Chondrocyte (in vitro differentiated cells): Measurements from ENCODE around the gene PLCG2. TPM values are rescaled to one million over a fixed set of nuclear protein-coding genes. Genes with fewer than 3 reads are reported as not detected.

Experiments used
- DNase-seq: peaks from one replicate; pipeline ENCODE4 v3.0.0; 2021; ENCODE audit warnings: mixed read lengths, low spot score
- H3K27ac Mint-ChIP-seq: one replicate; pipeline ENCODE4 v1.8.0; 2021; ENCODE audit warnings: mild to moderate bottlenecking, moderate library complexity, mixed read lengths; ENCODE audit not compliant: unreplicated experiment
- H3K27me3 Mint-ChIP-seq: 2 replicates; pipeline ENCODE4 v1.8.0; 2021; ENCODE audit warnings: low read depth, mixed read lengths
- H3K36me3 Mint-ChIP-seq: 2 replicates; pipeline ENCODE4 v1.8.0; 2021; ENCODE audit warnings: low read depth, mixed read lengths
- H3K4me1 Mint-ChIP-seq: 2 replicates; pipeline ENCODE4 v1.8.0; 2021; ENCODE audit warnings: low read depth, mild to moderate bottlenecking, mixed read lengths
- H3K4me3 Mint-ChIP-seq: one replicate; pipeline ENCODE4 v1.8.0; 2021; ENCODE audit warnings: mild to moderate bottlenecking, moderate library complexity, mixed read lengths; ENCODE audit not compliant: unreplicated experiment
- H3K9me3 Mint-ChIP-seq: 2 replicates; pipeline ENCODE4 v1.8.0; 2021; ENCODE audit warnings: low read depth, mixed read lengths
- CTCF ChIP-seq: fragments of 200-600 bp; sonication (generic); IDR thresholded peaks from 2 replicates; pipeline ENCODE4 v1.5.0; 2021; ENCODE audit warnings: antibody characterized with exemption, mild to moderate bottlenecking, moderate library complexity
- total RNA-seq: library from RNA; stranded (reverse); gene quantifications from 3 replicates; pipeline ENCODE4 v1.2.1, GENCODE V29; 2021

Gene PLCG2
- total RNA-seq, 1 donor from 2014 or later, result 1.1 TPM

GRCh38 chr16:81779536-81780320 is 637 bp downstream of the PLCG2 start:
- H3K36me3 Mint-ChIP-seq, result no peaks in the 10 kb centered on the region
- peaks cover 7% of the 10 kb centered on the region for H3K4me1 Mint-ChIP-seq
- H3K9me3 Mint-ChIP-seq, result no peaks in the 10 kb centered on the region
- H3K4me3 Mint-ChIP-seq, result peak overlapping the region; percentile 71
- no peak for TF ChIP-seq CTCF
- H3K27me3 Mint-ChIP-seq, result peaks cover 58% of the 10 kb centered on the region
- no peak overlapping the region for H3K27ac Mint-ChIP-seq
- DNase-seq, result no peak

GRCh38 chr16:81780350-81780749 is 1.3 kb downstream of the PLCG2 start:
- H3K9me3 Mint-ChIP-seq, result no peaks in the 10 kb centered on the region
- DNase-seq, result no peak
- peaks cover 7% of the 10 kb centered on the region for H3K4me1 Mint-ChIP-seq
- H3K27ac Mint-ChIP-seq, result no peak overlapping the region
- H3K36me3 Mint-ChIP-seq, result no peaks in the 10 kb centered on the region
- peaks cover 64% of the 10 kb centered on the region for H3K27me3 Mint-ChIP-seq
- peak overlapping the region; percentile 71 for H3K4me3 Mint-ChIP-seq
- no peak for TF ChIP-seq CTCF

DNA sequence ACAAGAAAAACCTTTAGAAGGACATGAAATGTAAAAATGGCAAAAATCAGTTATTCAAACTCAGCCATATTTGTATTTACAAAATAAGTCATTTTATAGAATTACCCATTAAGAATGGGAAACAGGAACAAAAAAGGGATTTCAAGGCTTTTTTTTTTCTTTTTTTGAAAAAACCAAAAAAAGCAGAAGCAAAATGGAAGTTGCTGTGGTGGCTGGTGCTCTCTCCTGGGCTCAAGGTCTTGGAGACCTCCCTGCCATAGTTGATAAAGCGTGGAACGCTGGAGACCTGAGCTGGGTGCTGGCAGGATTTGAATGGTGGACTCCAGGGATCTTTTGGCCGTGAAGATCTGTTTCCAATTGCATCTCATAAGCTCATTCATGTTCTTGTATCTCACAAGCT is 3.1 kb downstream of the PLCG2 start:
- no peak overlapping the region for H3K4me3 Mint-ChIP-seq
- TF ChIP-seq CTCF, result no peak
- peaks cover 7% of the 10 kb centered on the region for H3K4me1 Mint-ChIP-seq
- H3K9me3 Mint-ChIP-seq, result no peaks in the 10 kb centered on the region
- DNase-seq, result no peak
- H3K36me3 Mint-ChIP-seq, result no peaks in the 10 kb centered on the region
- peaks cover 69% of the 10 kb centered on the region for H3K27me3 Mint-ChIP-seq
- no peak overlapping the region for H3K27ac Mint-ChIP-seq

DNA sequence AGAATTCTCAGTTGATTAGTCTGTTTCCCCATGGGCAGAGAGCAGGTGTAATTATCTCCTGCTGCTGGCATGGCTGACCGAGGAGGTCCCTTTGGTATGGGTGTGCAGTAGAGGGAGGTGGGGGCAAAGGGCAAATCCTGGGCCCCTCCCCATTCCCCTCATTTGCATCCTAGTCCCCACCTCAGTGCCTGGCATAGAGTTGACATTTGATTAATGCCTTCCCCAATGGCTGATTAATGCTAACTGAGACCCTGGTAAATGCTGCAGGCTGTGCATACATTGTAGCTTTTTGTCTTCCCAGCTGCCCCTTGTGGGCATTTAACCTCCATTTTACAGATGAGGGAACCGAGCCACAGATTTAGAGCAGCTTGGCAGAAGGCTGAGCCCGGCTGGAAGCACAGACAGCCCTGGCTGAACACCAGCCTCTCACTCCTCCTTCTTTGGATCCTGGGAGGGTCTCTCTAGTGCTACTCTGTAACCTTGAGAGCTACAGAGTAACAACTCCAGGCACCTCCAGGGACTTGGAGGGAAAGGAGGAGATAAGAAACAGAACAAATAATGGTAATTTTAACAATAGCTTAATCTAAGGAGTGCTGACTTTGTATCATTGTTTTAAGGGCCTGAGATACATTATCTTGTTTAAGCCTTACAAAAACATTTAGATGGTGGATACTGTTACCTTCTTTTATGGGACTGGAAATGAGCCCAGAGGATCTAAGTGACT is 5.1 kb downstream of the PLCG2 start:
- no peaks in the 10 kb centered on the region for H3K9me3 Mint-ChIP-seq
- H3K27me3 Mint-ChIP-seq, result peaks cover 61% of the 10 kb centered on the region
- H3K27ac Mint-ChIP-seq, result no peak overlapping the region
- DNase-seq, result no peak
- no peak for TF ChIP-seq CTCF
- no peaks in the 10 kb centered on the region for H3K36me3 Mint-ChIP-seq
- H3K4me1 Mint-ChIP-seq, result peaks cover 4% of the 10 kb centered on the region
- no peak overlapping the region for H3K4me3 Mint-ChIP-seq

DNA sequence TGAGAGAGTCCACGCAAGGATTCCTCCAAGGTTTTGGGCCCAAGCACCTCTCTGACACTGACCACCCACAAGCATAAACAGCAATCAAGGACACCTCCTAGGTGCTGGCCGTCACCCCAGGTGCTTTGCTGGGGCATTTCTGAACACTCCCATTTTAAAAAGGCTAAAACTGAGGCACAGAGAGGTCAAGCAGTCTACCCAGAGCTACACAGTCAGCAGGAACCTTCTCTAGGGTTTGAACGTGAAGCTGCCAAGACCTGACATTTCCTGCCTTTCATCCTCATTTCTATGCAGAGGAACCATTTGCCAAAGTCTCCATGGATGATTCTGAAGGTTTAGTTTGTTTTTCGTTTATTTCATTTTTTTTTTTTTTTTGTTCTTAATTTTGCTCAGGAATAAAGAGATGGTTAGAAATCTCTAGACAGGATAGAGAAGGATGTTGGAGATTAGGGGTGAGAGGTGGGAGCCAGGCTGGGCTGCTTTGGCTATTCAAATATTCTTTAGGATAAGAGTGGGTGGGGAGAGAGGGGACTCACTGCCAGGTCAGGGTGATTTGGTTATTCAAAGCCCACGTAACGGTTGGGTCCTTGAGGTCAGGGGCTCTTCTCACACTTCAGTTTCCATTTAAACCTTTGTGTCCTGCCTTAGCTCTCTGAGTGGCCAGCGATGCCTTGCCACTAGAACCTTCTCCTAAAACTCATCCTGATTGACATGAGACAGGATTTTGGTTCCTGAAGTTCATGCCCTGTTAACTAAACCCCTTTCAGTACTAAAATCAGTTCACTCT is 6.2 kb downstream of the PLCG2 start:
- Mint-ChIP-seq H3K4me3 (no peak overlapping the region), H3K4me1 (no peaks in the 10 kb centered on the region), H3K27me3 (peaks cover 58% of the 10 kb centered on the region), H3K36me3 (no peaks in the 10 kb centered on the region), H3K27ac (no peak overlapping the region), H3K9me3 (no peaks in the 10 kb centered on the region)
- no peak for DNase-seq
- no peak for TF ChIP-seq CTCF
